Body of pancreas (tissue), 4 donors: ENCODE data around the gene UBR4.

Experiments
- CTCF ChIP-seq, 7 experiments: fragments of 450-650 bp in 4 of 7; fragments of 200-600 bp in 3 of 7; sonication (generic) in 3 of 7; IDR thresholded peaks; one replicate each; pipeline ENCODE4 v1.5.1; 2016 to 2019; ENCODE audit warnings: antibody characterized with exemption in 7 of 7
- POLR2A ChIP-seq, 3 donors: fragments of 450-650 bp; IDR thresholded peaks; one replicate each; pipeline ENCODE4 v1.6.1; 2016; ENCODE audit warnings: antibody characterized with exemption in 3 of 3, mild to moderate bottlenecking in 2 of 3

GRCh38 chr1:19212167-19212566, 2.1 kb upstream of the UBR4 start:
- TF ChIP-seq CTCF (IDR thresholded peaks at IDR 0.05) (no peak), POLR2A (IDR thresholded peaks at IDR 0.05) (no peak)
